Lower lobe of right lung (tissue), 2 donors: ENCODE data around the gene TMEM45A. TPM values are rescaled to one million over a fixed set of nuclear protein-coding genes. Genes with fewer than 3 reads are reported as not detected.
A peak's percentile ranks its signal among the peaks of the same experiment; 100 is the strongest.

Experiments
- ATAC-seq, 2 donors: fragments of 200-7000 bp; cut with Tn5 transposase; one replicate each; pipeline ENCODE4 v1.9.1; 2020 to 2022; ENCODE audit warnings: mild to moderate bottlenecking in 2 of 2, moderate library complexity in 2 of 2
- DNase-seq: peaks from one replicate; pipeline ENCODE4 v3.0.0-alpha.2; 2020
- H3K27ac ChIP-seq: fragments of 200-600 bp; one replicate; pipeline ENCODE4 v1.8.0; 2022
- H3K27me3 ChIP-seq: fragments of 200-600 bp; one replicate; pipeline ENCODE4 v1.8.0; 2022; ENCODE audit warnings: low read depth
- H3K36me3 ChIP-seq: fragments of 200-600 bp; one replicate; pipeline ENCODE4 v1.8.0; 2022; ENCODE audit warnings: mild to moderate bottlenecking
- H3K4me1 ChIP-seq: fragments of 200-600 bp; one replicate; pipeline ENCODE4 v1.8.0; 2022
- H3K4me3 ChIP-seq: fragments of 200-600 bp; one replicate; pipeline ENCODE4 v1.8.0; 2022; ENCODE audit warnings: mild to moderate bottlenecking
- H3K9me3 ChIP-seq: fragments of 200-600 bp; one replicate; pipeline ENCODE4 v1.8.0; 2022
- CTCF ChIP-seq: fragments of 200-600 bp; IDR thresholded peaks from one replicate; pipeline ENCODE4 v1.8.0; 2022; ENCODE audit warnings: antibody characterized with exemption, mild to moderate bottlenecking
- intact Hi-C: fragments of 100-400 bp; cut with DNase I; formaldehyde crosslinking; loops from one replicate; pipeline ENCODE4 v1.11.0; 2022
- total RNA-seq: library from RNA; stranded (reverse); fragmentation: NEBNext Ultra II Directional; extraction: Animal tissue kit (Norgen Biotek cat#: 25700); gene quantifications from one replicate; pipeline ENCODE4 v1.2.1, GENCODE V29; 2021
- donor health status: DM: no; HTN: yes; CAD: no; lungs with severe emphysema.

The TMEM45A gene
- total RNA-seq, 1 donor from 2014 or later, result 17.2 TPM

- DNase-seq (no peak), ATAC-seq (no peak)
- Histone ChIP-seq H3K4me1 (no peaks in the 10 kb centered on the region), H3K9me3 (no peaks in the 10 kb centered on the region), H3K27me3 (no peaks in the 10 kb centered on the region), H3K27ac (no peak overlapping the region), H3K36me3 (no peaks in the 10 kb centered on the region), H3K4me3 (no peak overlapping the region)
- intact Hi-C loops, result no loop called here
- no peak for TF ChIP-seq CTCF
Observed at GRCh38 chr3:100600181-100601042, 108.0 kb downstream of the TMEM45A start.

GRCh38 chr3:100602506-100603444 lies 110.4 kb downstream of the TMEM45A start:
- no peaks in the 10 kb centered on the region for H3K9me3 ChIP-seq
- no peaks in the 10 kb centered on the region for H3K36me3 ChIP-seq
- no peak overlapping the region for H3K4me3 ChIP-seq
- no peak for DNase-seq
- H3K27ac ChIP-seq, result no peak overlapping the region
- TF ChIP-seq CTCF, result no peak
- no peaks in the 10 kb centered on the region for H3K4me1 ChIP-seq
- no peaks in the 10 kb centered on the region for H3K27me3 ChIP-seq
- ATAC-seq, result peak in 1 of 2 donors; percentile 28
- intact Hi-C loops, result no loop called here

DNA sequence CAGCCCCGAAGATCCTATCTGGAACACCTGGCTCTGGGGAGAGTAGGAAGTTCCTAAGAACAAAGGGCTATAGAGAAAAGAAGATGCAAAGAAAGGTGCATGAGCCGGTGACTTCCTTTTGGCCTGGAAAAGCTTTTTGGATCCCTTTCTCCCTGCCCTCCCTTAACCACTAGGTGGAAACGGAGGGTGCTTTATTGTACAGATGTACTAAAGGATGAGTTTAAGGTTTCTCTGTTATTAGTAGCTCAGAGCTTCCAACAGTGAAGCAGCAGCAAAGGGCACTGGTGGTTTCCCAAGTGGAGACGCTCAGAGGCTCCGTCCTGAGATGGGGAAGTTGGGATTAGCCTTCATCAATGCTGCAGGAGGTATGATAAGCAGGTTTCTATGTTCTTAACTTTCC lies 111.0 kb downstream of the TMEM45A start:
- H3K4me1 ChIP-seq, result no peaks in the 10 kb centered on the region
- TF ChIP-seq CTCF, result peak; percentile 27
- intact Hi-C loops, result no loop called here
- H3K27ac ChIP-seq, result no peak overlapping the region
- no peaks in the 10 kb centered on the region for H3K36me3 ChIP-seq
- DNase-seq (no peak), ATAC-seq (peak; percentile 37 to 56)
- H3K4me3 ChIP-seq, result no peak overlapping the region
- H3K27me3 ChIP-seq, result no peaks in the 10 kb centered on the region
- no peaks in the 10 kb centered on the region for H3K9me3 ChIP-seq

DNA sequence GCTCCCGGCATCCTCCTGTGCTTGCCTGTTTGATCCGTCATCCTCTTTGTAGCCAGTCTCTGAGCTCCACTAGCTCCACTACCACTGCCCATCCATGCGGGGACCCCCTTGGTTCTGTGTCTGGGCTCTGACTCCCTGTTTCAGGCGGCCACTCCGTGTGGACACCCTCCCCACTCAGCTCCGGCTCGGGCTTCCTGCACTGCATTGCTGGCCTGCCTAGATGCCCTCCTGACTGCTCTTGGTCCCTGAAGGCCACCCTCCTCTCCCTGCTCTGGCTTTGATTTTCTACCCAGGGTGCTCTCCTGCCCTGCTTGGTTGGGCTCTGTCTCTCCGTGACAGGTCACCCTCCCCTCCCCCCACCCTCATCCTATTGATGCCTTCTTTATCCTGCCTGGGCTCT lies 112.9 kb downstream of the TMEM45A start:
- TF ChIP-seq CTCF, result no peak
- intact Hi-C loops, result no loop called here
- no peaks in the 10 kb centered on the region for H3K27me3 ChIP-seq
- no peak for DNase-seq
- H3K27ac ChIP-seq, result no peak overlapping the region
- H3K36me3 ChIP-seq, result no peaks in the 10 kb centered on the region
- H3K4me1 ChIP-seq, result no peaks in the 10 kb centered on the region
- ATAC-seq, result no peak
- H3K4me3 ChIP-seq, result no peak overlapping the region
- no peaks in the 10 kb centered on the region for H3K9me3 ChIP-seq

DNA sequence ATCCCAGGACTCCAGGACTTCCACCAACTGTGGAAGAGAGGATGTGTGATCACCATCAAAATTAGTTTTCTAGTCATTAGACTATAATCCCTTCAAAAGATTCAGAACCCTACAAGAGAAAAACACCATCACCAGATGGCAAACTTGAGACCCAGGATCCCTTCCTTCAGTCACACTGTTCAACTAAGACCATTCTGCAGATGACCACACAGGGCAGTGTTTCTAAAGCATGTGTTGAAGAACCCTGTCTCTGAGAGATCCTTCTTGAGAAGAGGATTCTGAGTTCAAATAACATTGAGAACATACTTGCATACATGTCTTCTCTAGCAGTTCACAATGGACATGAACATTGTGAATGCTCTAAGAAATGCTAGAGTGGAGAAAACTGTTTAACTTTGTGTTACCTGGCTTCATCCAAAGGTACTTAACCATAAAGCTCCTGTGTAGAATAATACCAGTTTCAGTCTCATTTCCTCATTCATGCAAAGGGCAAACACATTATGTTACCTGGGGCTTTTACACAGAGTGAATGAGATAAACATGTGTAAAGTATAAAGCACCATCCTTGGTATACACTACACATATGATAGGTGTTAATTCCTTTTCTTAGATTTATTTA lies 114.6 kb downstream of the TMEM45A start:
- Histone ChIP-seq H3K9me3 (no peaks in the 10 kb centered on the region), H3K27ac (no peak overlapping the region), H3K4me1 (no peaks in the 10 kb centered on the region), H3K36me3 (no peaks in the 10 kb centered on the region), H3K27me3 (no peaks in the 10 kb centered on the region), H3K4me3 (no peak overlapping the region)
- ATAC-seq, result no peak
- DNase-seq, result no peak
- intact Hi-C loops, result no loop called here
- no peak for TF ChIP-seq CTCF
